Measurements from ENCODE around the gene MPDZ. TPM values are rescaled to one million over a fixed set of nuclear protein-coding genes. Genes with fewer than 3 reads are reported as not detected.
A peak's percentile ranks its signal among the peaks of the same experiment; 100 is the strongest.

The MPDZ gene
- polyA plus RNA-seq, 4 donors = 37.1 to 52.4 (median 46.7) TPM

DNA sequence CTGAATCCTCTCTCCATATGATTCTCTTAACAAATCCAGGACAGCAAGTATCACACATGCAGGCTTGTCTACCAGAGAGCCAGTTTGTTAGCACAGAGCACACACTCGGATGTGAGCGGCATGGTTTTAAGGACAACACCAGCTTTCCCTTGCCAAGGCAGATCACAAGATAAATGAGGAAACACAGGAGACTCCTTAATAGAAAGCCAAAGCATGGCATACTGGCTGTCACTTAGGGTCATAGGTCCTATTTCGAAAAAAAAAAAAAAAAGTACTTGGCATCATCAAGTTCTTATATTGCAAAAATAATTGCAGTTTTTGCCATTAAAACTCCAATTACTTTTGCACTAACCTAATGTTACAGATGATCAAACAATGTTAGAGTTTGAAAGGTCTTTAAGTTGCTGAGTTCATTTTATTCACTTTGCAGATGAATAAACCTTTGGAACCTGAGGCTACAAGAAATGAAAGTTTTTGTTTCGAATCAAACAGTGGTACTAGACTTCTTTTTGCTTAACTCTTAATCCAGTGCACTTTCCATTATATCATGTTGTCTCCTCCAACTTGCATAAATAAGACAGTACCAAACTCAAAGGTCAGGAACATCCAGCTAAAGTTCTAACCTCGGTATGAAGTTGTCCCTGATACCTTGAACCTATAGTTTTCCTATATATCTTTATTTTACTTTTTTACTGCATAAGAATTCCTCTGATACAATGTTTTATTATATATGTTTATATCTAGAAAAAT, 138.5 kb downstream of the MPDZ start:
- DNase-seq (ENCODE audit: low read depth in 4 of 4, low spot score in 3 of 4) = no peak

DNA sequence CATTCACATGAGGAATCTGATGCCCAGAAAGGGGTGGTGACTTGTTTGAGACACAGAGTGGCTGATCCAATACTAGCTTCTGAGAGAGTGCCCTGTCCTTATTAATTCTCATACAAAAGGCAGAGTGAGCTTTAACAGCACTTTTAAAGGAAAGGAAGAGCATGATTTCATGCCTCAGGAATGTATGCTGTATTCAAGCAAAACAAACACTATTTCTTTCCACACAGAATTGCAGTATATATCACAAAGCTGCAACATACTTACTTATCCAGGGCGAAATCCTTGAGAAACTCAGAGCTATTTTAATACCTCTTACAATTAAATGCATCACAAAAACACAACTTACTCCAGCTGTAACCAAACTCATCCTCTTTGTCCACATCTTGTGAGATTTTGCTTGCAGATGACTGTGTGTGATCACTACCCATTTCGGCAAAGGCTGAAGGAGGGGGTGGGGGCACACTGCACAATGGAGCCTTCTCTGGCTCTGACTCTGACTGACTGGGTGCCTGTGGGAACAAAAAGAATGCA, 139.8 kb downstream of the MPDZ start:
- no peak for DNase-seq (ENCODE audit: low read depth in 4 of 4, low spot score in 3 of 4)

DNA sequence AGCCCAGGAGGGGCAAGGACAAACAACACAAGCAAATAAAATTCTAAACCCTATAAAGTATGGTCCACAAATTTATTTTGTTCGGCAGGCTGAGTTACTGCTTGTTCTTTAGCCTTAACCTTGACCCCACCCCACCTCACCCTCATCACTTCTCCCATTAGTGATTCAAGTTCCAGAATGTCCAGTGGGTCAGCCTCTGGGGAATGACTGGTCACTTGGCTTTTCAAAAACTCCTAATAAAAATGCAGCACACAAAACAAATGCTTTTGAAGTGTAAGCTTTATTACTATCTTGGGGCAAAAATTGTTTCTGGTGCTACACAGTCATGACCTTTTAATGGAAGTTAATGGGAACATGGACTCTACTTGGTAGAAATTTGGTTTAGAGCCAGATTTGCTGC, 142.1 kb downstream of the MPDZ start:
- peak in 1 of 4 donors; percentile 38 for DNase-seq (ENCODE audit: low read depth in 4 of 4, low spot score in 3 of 4)

DNA sequence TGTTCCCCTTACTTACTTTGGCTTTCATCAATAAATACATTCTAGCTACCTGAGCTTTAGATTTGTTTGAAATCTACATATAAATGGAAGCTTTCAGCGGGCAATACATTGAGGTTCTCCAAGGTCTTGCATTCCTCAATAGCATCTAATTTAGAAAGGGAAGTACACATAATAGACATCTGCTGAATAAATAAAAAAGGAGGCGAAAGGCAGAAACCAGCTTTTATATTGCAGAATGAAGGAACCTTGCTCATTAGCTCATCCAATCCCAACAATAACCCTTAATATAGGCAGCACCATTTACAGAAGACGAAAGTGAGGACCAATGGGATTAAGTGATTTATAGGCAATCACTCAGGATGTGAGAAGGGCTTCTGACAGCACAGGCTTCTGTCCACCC, 147.5 kb downstream of the MPDZ start:
- no peak for DNase-seq (ENCODE audit: low read depth in 4 of 4, low spot score in 3 of 4)

- DNase-seq (ENCODE audit: low read depth in 4 of 4, low spot score in 3 of 4) = no peak
These were observed 148.1 kb downstream of the MPDZ start for GRCh38 chr9:13131416-13131815.

DNA sequence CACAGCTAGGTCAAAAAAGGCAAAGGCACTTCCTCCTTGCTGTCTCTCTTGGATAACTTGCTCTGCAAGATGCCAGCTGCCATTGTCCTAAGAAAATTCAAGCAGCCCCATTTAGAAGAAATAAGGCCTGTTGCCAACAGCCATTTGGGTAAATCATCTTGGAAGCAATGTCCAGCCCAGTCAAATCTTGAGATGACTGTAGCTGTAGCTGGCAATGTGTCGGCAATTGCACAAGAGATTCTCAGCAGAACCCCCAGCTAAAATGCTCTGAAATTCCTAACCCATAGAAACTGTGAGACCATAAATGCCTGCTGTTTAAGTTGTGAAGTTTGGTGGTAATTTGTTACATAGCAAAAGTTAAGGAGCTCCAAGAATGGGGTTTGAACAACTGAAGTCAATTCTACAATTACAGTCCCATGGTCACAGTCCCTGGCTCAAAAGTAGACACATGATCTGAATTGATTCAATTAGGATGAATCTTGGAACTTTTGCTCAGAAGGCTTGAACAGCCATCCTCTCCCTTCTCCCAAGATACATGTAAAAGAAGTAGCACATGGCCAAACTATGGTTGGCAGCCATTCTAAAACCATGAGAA, 151.1 kb downstream of the MPDZ start:
- no peak for DNase-seq (ENCODE audit: low read depth in 4 of 4, low spot score in 3 of 4)

GRCh38 chr9:13127131-13127530, 152.4 kb downstream of the MPDZ start:
- DNase-seq (ENCODE audit: low read depth in 4 of 4, low spot score in 3 of 4) = no peak

GRCh38 chr9:13125261-13125660, 154.2 kb downstream of the MPDZ start:
- DNase-seq (ENCODE audit: low read depth in 4 of 4, low spot score in 3 of 4) = no peak

DNA sequence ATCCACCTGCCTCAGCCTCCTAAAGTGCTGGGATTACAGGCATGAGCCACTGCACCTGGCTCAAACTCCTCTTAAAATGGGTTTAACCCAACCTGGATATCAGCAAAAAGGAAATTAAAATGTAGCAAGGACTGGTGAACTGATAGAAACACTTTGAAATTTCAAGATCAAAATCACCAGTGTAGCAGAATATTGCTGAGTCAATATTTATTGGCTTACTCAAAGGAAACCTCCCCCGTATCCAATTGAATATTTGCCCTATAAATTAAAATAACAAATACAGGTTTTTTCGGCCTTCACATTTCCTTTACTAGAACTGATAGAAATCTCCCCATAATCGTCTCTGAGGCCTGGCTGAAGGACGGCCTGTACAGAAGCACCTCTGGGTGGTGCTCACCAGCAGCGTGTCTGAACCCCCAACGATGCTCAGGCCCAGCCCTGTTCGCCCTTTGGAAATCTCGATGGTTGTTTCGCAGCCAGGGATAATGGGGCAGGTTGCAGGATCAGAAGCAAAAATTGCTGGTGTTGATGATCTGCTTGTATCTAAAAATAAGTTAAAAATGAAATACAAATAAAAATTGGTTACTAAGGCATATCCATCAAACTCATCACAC, 156.6 kb downstream of the MPDZ start:
- no peak for DNase-seq (ENCODE audit: low read depth in 4 of 4, low spot score in 3 of 4)

- no peak for DNase-seq (ENCODE audit: low read depth in 4 of 4, low spot score in 3 of 4)
These were observed 161.2 kb downstream of the MPDZ start for GRCh38 chr9:13118313-13118712.

DNA sequence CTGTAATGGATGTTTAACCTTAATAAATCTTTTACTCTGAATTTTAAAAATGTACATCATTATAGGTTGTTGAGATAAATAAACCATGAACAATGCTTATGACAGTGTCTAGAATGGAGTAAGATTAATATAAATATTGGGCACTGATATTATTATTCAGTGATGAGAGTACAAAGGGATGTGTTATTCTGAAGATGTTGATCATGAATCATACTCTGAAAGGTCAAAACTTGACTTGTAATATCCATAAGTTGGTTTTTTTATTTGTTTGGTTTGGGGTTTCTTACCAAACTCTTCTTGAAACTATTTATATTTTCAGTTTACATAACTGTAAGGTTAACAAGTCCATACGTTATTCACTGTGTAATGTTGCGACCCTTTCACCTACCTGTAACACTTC, 163.2 kb downstream of the MPDZ start:
- DNase-seq (ENCODE audit: low read depth in 4 of 4, low spot score in 3 of 4) = no peak

GRCh38 chr9:13113751-13114150, 165.7 kb downstream of the MPDZ start:
- DNase-seq (ENCODE audit: low read depth in 4 of 4, low spot score in 3 of 4) = no peak

- no peak for DNase-seq (ENCODE audit: low read depth in 4 of 4, low spot score in 3 of 4)
These were observed 166.3 kb downstream of the MPDZ start for GRCh38 chr9:13113216-13113615.

DNA sequence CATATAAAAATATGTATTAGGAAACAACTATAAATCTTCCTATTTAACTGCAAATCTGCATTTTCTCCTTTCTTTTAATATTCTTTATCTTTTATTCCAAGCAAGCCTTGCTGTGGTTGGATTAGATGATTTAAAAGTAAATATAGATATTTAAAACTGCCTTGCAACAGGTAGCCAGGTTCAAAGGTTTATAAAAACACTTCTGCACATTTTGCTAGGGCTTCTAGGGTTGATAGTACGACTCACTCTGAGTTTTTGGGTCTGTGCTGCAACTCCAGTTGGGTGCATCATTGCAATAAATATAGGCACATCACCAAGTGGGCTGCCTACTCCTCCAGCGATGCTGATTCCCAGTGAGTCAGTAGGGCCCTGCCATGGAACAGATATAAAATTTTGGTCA, 167.7 kb downstream of the MPDZ start:
- DNase-seq (ENCODE audit: low read depth in 4 of 4, low spot score in 3 of 4) = no peak

GRCh38 chr9:13110766-13111417, 168.6 kb downstream of the MPDZ start:
- no peak for DNase-seq (ENCODE audit: low read depth in 4 of 4, low spot score in 3 of 4)

- DNase-seq (ENCODE audit: low read depth in 4 of 4, low spot score in 3 of 4) = no peak
These were observed 169.7 kb downstream of the MPDZ start for GRCh38 chr9:13109781-13110180.

GRCh38 chr9:13107008-13107407, 172.5 kb downstream of the MPDZ start:
- no peak for DNase-seq (ENCODE audit: low read depth in 4 of 4, low spot score in 3 of 4)

GRCh38 chr9:13100914-13101572, 178.4 kb downstream of the MPDZ start:
- no peak for DNase-seq (ENCODE audit: low read depth in 4 of 4, low spot score in 3 of 4)

DNA sequence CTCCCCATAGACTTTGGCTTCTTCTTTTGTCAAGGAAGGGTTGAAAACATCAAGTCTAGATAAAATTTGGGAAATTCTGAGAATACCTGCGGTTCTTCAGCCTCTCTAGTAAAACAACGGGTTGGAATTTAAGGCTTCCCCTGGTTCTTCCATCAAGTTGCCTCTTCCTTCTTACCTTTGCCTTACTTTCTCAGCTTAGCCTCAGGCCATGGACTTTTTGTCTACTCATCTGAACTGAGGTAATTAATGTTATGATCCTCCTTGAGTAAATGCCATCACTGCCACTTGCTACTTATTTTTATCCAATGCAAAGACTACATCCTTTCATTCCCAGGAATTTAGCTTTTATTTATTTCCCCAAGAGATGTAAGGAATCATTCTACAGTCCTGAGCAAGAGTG, 184.4 kb downstream of the MPDZ start:
- DNase-seq (ENCODE audit: low read depth in 4 of 4, low spot score in 3 of 4) = no peak

DNA sequence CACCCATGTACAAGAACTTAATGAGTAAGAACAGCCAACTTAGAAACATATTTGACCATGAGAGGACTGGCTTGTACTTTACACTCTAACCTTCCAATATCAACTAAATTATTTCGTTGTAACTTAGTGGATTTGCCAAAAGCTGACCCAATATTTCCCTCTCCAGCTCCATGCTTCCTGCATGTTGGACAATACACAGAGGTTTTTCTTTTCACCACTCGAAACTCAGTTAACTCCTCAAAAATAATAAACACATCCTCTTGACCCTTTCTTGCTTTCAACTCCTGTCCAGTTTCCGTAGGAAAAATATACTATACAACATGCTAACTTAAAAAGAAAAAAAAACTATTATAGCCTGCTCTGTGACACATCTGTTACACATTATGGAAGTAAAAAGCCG, 188.9 kb downstream of the MPDZ start:
- no peak for DNase-seq (ENCODE audit: low read depth in 4 of 4, low spot score in 3 of 4)

- no peak for DNase-seq (ENCODE audit: low read depth in 4 of 4, low spot score in 3 of 4)
These were observed 189.8 kb downstream of the MPDZ start for GRCh38 chr9:13089666-13090065.
